Measurements from ENCODE around the gene TMEM132D.

TMEM132D gene

GRCh38 chr12:129152351-129153104, 751.3 kb downstream of the TMEM132D start:
- no peak for DNase-seq

- DNase-seq: no peak
Measured at GRCh38 chr12:129150721-129151120, 753.1 kb downstream of the TMEM132D start.

GRCh38 chr12:129145381-129145780, 758.4 kb downstream of the TMEM132D start:
- no peak for DNase-seq

GRCh38 chr12:129138776-129139175, 765.0 kb downstream of the TMEM132D start:
- DNase-seq: no peak

- no peak for DNase-seq
Measured at GRCh38 chr12:129136694-129137325, 767.0 kb downstream of the TMEM132D start.

- peak in 1 of 2 experiments; percentile 63 for DNase-seq
Measured at GRCh38 chr12:129127771-129128170, 776.1 kb downstream of the TMEM132D start.

GRCh38 chr12:129127211-129127610, 776.6 kb downstream of the TMEM132D start:
- DNase-seq: peak in 1 of 2 experiments; percentile 63

- DNase-seq: no peak
Measured at GRCh38 chr12:129119537-129119936, 784.3 kb downstream of the TMEM132D start.

GRCh38 chr12:129115558-129115957, 788.3 kb downstream of the TMEM132D start:
- DNase-seq: no peak

GRCh38 chr12:129110575-129110974, 793.2 kb downstream of the TMEM132D start:
- no peak for DNase-seq

GRCh38 chr12:129109174-129110001, 794.4 kb downstream of the TMEM132D start:
- no peak for DNase-seq

GRCh38 chr12:129106772-129107171, 797.1 kb downstream of the TMEM132D start:
- DNase-seq: no peak

GRCh38 chr12:129103231-129103630, 800.6 kb downstream of the TMEM132D start:
- DNase-seq: no peak

GRCh38 chr12:129102233-129102632, 801.6 kb downstream of the TMEM132D start:
- DNase-seq: no peak

- no peak for DNase-seq
Measured at GRCh38 chr12:129101816-129102215, 802.0 kb downstream of the TMEM132D start.

- DNase-seq: no peak
Measured at GRCh38 chr12:129101404-129101803, 802.4 kb downstream of the TMEM132D start.

- no peak for DNase-seq
Measured at GRCh38 chr12:129097451-129097850, 806.4 kb downstream of the TMEM132D start.

- DNase-seq: no peak
Measured at GRCh38 chr12:129096968-129097367, 806.9 kb downstream of the TMEM132D start.

GRCh38 chr12:129096184-129096583, 807.6 kb downstream of the TMEM132D start:
- DNase-seq: no peak

- DNase-seq: no peak
Measured at GRCh38 chr12:129089576-129089975, 814.2 kb downstream of the TMEM132D start.

GRCh38 chr12:129084875-129085826, 818.7 kb downstream of the TMEM132D start:
- no peak for DNase-seq

GRCh38 chr12:129083121-129083840, 820.5 kb downstream of the TMEM132D start:
- no peak for DNase-seq

Measured in NCI-H187 (cell line).